Thyroid gland (tissue), 4 donors: Measurements from ENCODE around the gene TMED5.

ENCODE experiments used
- POLR2A ChIP-seq, 2 donors: fragments of 450-650 bp; IDR thresholded peaks; one replicate each; pipeline ENCODE4 v1.6.1; 2017; ENCODE audit warnings: antibody characterized with exemption in 2 of 2, mild to moderate bottlenecking in 2 of 2, moderate library complexity in 1 of 2
- TF ChIP-seq, protein P1 (sequence below), 6 experiments: fragments of 200-600 bp in 3 of 6; fragments of 450-650 bp in 3 of 6; sonication (generic) in 3 of 6; IDR thresholded peaks; one replicate each; pipeline ENCODE4 v1.5.1; 2016 to 2019; ENCODE audit warnings: antibody characterized with exemption in 6 of 6, mild to moderate bottlenecking in 2 of 6, inconsistent platforms in 1 of 6, moderate library complexity in 1 of 6

GRCh38 chr1:93107395-93107794 lies 72.8 kb downstream of the TMED5 start:
- TF ChIP-seq, protein P1, sequence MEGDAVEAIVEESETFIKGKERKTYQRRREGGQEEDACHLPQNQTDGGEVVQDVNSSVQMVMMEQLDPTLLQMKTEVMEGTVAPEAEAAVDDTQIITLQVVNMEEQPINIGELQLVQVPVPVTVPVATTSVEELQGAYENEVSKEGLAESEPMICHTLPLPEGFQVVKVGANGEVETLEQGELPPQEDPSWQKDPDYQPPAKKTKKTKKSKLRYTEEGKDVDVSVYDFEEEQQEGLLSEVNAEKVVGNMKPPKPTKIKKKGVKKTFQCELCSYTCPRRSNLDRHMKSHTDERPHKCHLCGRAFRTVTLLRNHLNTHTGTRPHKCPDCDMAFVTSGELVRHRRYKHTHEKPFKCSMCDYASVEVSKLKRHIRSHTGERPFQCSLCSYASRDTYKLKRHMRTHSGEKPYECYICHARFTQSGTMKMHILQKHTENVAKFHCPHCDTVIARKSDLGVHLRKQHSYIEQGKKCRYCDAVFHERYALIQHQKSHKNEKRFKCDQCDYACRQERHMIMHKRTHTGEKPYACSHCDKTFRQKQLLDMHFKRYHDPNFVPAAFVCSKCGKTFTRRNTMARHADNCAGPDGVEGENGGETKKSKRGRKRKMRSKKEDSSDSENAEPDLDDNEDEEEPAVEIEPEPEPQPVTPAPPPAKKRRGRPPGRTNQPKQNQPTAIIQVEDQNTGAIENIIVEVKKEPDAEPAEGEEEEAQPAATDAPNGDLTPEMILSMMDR (IDR thresholded peaks at IDR 0.05), result no peak
- no peak for TF ChIP-seq POLR2A (IDR thresholded peaks at IDR 0.05)
